GM19043 (cell line): Measurements from ENCODE around the gene USP40.

Source experiments
- ATAC-seq: cut with Tn5 transposase; IDR thresholded peaks from one replicate; pipeline ENCODE4 v1.9.1; 2021; ENCODE audit warnings: low read depth; ENCODE audit not compliant: unreplicated experiment

Gene USP40

DNA sequence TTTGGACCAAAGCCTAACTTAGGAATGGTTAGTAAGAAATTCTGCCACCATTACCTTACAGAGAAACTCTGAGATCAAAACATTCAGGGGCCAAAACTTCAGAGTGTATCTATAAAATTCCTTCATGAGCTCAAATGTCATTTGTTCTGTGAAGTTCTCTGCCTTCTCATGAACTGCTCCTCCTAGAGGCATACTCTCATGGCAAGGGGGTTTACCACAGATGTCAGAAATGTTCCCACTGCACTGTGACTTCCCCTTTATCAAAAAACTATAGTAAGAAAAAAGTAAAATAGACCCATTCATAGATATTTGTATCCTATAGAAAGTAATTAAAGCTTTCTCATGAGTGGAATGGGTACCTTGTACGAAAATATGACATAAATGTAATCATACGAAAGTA lies 68.5 kb downstream of the USP40 start:
- no peak for ATAC-seq

DNA sequence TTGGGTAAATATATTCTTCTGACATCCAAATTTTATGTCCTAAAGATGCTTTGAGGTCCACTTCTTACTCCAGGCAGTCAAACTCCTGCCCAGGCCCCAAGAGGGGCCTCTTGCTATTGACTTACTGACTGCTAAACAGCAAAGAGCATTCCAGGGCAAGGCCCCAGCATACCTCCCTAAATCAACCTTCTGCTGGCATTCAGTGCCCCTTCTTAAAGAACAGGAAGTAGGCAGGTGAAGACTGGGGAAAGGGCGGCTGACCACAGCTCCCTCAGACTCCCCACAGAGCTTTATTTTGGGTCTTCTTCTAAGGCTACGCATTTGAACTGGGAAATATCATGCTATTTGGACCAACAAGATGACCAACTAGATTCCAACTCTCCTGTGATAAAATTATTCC lies 68.9 kb downstream of the USP40 start:
- ATAC-seq, result no peak

DNA sequence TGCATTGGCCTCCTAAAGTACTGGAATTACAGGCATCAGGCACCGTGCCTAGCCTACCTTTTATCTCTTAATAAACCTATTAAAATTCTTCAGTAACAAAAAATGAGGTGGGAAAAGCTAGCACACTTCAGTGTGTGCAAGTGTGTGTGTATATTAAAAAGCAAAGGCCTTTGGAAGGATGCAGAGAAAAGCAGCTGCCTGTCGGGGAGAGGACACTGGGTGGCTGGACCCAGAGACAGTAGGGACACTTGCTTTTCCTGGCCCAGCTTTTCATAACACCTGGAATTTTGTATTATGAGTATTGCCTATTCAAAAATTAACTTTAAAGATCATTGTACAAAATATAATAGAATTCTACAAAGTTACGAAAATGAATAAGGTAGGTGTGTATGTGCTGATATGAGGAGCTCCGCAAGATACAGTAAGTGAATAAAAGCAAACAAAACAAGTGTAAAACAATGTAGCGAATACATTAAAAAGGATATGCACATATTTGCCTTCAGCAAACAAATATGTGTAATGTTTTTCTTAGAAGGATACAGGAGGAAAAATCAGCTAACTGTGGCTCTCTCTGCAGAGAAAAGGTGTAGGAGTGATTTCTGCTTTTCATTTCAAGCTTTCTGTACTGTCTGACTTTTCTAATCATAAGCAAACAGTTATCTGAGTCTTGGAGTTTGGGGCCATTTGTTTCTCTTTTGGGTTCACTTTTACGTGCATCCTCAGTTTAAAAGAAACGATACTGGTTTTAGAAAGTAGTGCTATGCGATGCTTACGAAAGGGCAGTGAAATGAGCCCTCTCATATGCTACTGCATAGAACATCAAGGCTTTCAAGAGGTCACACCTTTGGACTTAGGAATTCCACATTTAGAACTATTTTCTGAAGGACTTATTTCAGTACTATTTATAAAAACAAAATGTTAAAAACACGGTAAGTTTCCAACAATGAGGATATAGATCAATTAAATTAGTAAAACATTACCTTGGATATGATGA lies 70.8 kb downstream of the USP40 start:
- no peak for ATAC-seq

DNA sequence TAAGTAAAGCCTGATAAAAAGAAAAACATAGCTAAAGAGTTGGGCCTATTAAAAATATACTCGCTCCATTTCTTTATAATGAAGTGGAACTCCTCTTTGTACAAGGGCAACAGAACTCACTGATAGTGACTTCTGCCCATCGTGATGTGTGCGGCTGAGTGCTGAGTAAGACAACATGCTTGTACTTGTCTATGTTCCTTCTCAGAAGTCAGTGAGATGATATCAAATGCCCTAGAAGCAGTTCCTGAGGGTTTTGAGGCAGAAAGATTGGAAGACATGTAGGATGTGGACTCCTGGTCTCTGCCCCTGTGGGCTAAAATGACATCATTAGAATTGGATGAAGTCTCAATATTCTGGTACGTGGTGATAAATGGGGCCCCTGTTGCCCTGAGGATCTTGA lies 73.8 kb downstream of the USP40 start:
- ATAC-seq, result no peak

DNA sequence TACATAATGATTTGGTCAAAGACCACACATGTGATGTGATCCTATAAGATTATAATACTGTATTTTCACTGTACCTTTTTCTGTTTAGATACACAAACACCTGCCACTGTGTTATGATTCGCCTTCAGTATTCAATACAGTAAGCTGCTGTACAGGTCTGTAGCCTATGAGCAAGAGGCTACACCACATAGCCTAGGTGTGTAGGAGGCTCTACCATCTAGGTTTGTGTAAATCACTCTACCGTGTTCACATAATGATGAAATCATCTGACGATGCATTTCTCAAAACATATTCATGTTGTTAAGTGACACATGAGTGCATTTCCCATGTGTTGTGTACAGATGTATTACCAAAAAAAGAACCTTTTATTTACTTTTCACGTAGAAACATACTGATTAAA lies 74.5 kb downstream of the USP40 start:
- no peak for ATAC-seq

DNA sequence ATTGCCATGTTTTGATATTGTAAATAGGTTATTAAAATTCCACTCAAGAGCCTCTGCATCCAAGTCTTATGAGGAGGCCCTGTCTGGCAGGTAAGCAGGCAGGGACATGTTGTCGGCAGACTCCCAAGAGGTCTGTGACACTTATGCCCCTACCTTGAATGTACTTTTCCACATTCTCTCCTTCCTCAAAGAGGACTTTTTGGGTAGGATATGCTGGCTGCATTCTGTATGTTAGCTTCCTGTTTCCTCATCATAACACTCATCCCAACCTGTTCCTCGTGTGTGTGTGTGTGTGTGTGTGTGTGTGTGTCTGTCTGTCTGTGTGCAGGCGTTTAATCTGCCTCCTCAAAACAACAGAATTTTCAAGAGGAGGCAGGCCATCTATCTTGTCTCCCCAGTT lies 75.3 kb downstream of the USP40 start:
- ATAC-seq, result no peak

DNA sequence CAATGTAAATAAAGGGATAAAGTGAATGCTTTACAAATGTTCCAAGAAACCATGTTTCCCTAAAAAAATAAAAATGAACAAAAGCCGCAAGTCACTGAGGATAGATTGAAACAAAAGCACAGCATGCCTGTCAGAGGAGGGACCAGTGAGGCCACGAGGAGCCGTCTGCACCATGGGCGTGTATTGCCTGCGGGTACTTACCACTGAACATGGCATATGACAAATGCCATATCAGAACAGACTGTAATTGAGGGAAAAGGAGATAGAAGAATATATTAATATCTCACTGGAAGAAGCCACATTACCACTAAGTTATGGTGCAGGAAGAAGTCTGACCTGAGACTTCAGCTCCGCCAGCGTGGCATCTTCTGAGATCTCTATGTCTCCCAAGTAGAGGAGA lies 75.8 kb downstream of the USP40 start:
- ATAC-seq, result no peak

DNA sequence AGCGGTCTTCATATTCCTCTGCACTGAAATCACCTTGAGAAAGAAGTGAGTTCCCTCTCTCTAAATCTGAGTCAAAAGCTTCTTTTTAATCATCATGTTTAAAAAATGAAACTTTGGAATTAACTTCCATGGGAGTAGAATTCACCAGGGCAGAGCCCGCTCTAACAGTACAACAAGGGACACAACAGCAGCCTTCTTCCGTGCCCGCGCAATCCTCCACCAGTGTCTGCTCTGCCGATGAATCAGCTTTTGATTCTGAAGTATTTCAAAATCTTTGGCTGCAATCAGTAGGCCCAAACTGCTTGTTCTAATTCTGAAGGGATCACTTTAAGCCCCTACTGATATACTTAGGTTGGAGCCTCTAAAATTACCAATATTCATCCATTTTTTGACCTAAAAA lies 76.9 kb downstream of the USP40 start:
- ATAC-seq, result no peak

DNA sequence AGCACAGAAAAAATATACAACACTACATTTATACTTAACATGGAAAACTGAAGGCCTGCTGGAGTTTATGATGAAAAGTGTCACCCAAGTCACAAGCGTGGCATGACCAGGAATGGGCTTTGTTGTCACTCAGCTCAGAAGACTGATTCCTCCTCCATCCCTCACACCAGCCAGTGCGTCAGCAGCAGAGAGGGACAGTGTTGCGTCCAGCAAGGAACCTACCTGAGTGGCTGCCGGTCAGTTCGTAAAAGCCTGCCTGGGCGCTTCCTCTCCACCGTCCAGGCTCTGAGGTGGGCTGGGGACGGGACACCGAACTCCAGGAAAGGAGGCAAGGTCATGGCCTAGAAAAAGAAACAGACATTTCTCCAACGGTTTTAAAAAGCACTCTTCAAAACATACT lies 77.4 kb downstream of the USP40 start:
- ATAC-seq, result no peak

DNA sequence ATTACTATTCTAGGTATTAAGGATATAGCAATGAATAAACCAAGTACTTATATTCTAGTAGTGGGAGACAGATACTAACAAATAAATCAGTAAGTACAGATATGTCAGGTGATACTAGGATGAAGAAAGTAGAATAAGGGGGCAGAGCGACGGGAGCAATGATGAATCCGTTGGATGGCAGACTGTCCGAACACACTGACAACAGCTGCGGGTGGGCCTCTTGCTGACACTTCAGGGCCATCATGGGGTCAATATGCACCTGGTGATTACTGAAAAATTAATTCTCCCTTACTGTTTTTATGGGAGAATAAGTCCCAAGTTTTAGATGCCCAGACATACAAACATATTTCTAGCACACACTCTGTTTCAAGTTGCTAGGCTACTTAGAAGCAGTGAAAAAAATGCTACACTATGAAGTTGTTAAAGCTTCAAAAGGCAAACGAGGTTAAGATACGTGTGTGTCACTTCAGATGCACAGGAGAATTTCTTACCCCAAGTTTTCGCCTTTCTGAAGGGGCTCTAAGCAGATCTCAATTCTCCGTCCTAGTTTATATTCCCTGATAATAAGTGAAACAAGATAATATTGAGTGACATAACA lies 78.7 kb downstream of the USP40 start:
- ATAC-seq, result no peak

DNA sequence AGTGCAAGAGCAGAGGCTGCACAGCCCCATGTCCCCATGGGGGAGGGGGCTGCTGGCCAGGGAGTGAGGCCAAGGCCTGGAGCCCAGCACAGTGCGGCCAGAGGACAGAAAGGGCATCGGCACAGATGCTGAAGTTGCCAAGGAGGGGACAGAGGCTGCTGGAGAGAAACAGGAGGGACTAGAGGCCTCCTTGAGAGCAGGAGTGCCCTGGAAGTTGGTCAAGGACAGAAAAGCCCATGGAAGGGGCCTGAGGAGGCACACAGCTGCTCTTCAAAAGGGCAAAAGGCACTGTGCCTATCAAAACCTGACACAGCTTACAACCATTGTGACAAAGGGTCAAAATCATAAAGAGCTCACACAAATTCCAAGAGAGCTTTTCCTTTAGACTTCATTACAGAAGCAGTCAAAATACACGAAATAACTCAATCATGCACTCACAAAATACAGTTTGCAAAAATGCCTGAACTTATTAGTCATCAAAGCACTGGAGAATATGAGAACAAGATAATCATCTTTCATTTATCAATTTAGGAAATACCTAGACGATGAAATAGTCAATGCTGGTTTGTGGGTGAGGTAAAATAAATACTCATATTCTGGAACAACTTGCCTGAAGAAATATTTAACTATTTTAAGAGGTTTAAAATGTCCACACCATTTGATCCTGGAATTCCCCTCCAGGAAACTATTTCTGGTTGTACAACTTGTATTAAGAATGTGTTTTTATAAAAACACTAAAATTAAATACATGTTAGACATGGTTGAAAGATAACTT lies 79.6 kb downstream of the USP40 start:
- ATAC-seq, result no peak

DNA sequence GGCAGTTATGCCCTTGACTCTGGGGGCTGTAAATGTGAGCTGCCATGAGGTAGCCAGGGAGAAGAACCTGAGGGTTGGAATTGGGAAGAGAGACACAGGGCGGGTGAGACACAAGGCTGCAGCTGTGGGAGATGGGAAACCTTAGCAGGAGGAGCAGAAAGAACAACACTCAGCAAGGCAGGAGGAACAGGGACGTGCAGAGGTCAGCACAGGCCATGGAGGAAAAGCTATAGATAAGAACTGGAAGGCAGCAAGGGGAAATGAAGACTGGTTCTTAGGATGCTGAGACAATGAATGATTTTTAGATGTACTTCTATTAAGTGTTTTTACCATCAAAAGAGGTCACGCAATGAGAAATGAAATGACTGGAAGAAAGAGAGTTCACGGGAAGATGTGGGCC lies 80.2 kb downstream of the USP40 start:
- ATAC-seq, result no peak

DNA sequence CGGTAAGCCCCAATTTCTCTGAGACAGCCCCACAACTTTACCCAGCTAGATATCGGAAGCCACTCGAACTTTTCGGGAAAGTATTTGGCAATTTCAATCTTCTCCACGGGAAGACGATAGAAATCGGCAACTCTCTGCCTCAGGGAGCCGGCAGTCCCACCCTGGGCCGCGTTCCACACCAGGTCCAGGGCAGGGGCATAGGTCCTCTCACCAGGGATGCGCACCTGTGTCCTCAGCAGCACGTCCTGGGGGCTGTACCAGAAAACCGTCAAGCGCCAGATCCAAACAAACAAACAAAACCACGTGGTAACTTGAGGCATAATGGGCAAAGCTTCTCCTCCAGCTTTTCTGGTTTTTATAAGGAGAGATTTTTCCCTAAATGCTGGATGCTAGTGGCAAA lies 80.9 kb downstream of the USP40 start:
- ATAC-seq, result no peak

DNA sequence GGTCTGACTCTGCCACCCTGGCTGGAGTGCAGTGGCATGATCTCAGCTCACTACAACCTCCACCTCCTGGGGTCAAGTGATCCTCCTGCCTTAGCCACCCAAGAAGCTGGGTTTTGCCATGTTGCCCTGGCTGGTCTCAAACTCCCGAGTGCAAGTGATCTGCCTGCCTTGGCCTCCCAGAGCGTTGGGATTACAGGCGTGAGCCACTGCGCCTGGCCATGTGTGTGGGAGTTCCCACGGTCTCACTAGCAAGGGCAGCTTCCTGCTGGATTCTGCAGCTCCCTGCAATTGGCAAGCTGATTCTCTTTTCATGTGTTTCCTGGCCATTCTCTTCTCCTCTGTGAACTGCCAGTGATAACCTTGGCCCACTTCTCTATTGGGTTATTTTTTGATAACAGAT lies 84.0 kb downstream of the USP40 start:
- ATAC-seq, result no peak

DNA sequence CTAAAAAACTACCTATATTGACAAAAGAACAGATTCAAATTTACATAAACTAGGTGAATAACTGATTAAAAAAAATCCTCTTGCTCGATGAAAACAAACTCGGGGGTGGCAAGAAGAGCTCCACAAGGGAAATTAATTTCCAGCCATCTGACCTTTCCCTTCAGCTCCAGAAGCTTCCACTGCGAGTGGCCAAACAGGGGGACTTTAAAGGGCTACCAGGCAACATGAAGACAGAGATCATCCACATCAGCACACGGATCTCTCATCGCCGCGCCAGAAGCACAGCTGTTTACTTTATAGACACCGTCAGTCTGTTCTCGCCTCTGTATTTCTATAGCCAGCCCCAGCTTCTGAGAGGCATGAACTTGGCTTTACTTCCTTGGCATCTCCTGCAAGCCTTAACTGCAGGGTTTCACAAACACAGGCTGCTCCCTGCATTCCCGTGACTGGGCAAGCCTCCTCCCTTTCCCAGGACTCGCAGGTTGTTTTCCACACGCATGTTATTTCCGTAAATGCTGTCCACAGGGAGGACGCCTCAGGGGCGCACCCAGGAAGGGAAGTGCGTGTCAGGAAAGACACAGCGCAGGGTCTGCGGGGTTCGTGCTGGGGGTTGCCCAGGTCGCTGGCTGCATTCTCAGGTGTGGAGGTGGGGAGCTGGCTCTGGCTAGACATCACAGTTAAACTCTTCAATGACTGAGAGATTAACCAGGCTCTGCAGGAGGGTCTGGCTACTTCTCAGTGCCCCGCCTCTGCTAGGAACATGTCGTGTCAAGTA lies 85.0 kb downstream of the USP40 start:
- no peak for ATAC-seq

DNA sequence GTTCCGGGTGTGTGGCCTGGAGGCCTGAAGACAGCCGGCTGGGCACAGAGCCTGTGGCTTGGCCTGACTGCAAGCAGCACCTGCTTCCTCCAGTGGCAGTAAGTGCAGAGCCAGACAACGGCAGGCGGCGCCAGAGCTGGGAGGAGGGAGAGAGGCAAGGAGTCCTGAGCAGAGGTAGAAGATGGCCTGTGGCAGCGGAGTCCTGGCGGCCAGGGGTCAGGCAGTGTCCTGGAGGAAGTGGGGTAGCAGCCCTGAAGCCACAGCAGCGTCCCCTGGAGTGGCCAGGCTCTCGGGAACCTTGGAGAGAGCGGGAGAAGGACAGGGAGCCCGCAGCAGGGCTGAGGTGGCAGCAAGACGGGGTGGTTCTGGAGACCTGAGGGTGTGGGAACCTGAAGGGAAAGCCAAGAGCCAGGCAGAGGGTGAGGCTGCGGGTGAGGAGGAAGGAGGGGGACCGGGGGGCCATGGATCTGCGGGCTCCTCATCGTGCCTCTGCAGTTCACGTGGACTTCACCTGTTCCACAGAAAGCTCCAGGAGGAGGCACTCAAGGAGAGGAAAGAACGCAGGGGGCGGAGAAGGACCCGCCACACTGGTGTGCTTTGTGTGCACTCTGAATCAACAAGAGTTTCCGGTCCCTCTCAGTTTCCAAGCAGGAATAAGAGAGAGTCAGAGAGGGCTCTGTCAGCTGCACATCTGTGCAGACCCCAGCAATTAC lies 85.9 kb downstream of the USP40 start:
- no peak for ATAC-seq

DNA sequence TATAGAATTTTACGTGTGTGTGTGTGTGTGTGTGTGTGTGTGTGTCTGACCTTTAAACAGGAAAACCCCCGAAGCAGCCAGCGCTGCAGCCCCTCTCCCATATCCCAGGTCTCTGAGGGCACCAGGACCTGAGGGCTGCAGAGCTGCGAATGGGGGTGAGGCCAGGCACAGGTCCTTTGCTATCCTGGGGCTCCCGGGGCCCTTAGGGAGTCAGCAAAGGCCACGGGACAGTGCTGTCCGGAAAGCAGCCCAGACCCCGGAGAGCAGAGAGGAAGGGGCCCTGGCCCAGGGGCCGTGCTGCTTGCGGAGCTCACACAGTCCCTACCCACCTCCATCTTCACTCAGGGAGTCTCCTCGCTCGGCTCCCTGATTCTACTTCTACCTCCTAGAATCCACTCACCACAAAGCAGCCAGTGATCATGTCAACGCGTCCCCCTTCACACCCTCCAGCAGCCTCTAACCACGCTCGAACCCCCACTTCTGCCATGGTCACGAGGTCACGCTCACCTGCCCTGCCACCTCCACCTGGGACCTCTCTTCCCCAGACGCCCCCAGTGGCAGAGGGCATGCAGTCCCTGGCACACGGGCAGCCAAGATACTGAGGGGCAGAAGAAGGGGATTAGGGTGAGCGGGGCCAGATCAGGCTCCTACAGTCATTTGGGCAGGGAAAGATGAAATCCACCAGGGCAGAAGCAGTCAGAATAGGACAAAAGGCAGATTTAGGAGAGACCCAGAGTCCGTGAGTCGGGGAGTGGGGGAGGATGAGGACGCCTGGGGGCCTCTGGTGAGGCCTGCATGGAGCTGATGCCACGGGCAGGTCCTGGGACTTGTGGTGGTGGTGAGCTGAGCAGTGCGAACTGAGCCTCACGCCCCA lies 86.7 kb downstream of the USP40 start:
- no peak for ATAC-seq

DNA sequence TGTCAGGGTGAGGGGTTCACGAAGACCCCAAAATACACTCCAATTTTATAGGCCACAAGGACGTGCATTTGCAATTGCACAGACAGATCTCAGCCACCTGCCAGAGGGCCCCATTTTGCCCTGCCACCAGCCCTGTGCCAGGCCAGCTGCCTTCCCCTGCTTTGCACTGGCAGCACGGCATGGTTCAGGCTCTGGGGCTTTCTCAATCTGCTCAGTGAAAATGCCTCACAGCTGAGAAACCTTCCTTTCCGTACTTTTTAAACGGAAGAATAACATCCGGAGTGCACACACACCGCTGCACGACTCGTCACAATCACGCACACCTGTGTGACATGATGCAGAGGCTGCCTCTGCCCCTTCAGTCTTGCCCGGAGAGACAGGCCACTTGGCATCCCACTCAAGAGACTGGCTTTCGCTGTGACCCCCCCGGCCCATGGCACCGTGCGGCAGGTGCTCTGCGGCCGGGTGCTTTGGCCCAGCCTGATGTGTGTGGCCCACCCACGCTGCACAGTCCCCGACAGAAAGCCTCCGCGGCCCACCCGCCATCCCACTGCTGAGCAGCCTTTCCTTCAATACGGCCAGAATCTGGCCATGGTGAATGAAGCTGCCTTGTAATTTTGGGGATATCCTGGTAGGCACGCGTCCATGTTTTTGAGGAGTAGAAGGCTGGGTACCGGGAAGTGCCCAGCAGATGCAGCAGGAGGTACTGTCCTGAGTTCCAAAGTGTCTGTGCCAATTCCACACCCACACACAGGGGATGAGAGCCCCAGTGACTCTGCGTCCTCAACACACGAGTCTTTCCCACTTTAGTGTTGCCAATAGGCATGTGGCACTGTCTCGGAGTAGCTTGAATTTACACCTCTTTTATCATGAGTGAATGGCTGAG lies 88.8 kb downstream of the USP40 start:
- ATAC-seq, result no peak
